Glomerular visceral epithelial cell (primary cell): Measurements from ENCODE around the gene TNRC6C.
"Not testable (repeated sequence)": the region's sequence is repeated elsewhere in the genome, so short reads cannot be mapped to it uniquely, and the experiment has no call there.

Experiments
- DNase-seq: peaks from one replicate; pipeline ENCODE4 v3.0.0-alpha.2; 2016; ENCODE audit errors: extremely low spot score

Gene TNRC6C

DNA sequence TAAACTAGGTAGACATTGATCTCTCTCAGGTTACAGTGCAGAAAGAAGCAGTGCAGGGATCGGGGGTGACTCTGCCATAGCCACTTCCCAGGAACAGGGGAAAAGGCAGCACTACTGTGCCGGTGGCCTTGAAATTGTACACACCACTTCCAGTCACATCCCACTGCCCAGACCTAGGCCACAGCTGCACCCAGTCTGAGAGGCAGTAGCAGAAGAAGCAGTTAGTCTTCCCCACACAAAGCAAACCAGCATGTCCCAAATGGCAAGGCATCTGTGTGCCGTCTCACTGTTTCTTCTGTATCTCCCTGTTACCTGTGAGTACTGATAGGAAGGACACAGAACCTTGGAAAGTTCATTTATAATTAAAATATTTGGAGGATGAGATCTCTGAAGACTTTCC lies 123.0 kb downstream of the TNRC6C start:
- DNase-seq: no peak

DNA sequence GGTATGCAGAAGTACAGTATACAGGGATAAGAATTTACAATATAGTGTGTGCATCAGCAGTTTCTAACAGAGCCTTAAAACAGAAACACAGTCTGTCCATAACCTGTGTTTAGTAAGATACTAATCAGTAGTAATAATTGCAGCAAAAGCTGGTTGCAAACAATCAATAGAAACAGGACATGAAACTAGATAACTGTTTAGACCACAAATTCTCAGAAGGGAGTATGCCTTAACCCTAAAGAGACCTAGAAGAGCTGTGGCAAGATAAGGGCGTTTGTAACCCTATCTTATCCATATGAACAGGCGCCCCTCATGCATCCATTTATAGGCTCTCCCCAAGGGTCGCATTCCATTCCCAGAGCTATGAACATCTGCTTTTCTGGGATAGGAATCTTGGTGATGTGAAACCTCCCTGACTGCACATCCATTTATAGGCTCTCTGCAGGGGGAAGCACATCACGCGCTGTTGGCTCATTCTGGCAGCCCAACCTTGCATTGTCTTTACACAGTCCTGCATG lies 123.9 kb downstream of the TNRC6C start:
- not testable (repeated sequence) for DNase-seq

DNA sequence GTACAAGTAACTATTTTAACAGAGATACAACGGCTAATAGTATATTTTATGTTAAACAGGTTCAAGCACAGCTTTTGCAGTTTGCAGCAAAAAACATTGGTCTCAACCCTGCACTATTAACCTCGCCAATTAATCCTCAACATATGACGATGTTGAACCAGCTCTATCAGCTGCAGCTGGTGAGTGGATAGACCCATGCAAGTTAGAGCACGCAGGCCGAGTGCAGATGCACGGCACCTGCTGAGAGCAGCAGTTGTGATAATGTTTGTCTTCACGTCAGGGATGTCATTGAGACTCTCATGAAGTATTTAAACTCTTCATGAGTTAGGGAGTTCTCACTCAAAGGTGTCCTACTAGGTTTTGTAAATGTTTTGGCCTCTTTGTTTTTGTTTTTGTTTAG lies 124.5 kb downstream of the TNRC6C start:
- no peak for DNase-seq

DNA sequence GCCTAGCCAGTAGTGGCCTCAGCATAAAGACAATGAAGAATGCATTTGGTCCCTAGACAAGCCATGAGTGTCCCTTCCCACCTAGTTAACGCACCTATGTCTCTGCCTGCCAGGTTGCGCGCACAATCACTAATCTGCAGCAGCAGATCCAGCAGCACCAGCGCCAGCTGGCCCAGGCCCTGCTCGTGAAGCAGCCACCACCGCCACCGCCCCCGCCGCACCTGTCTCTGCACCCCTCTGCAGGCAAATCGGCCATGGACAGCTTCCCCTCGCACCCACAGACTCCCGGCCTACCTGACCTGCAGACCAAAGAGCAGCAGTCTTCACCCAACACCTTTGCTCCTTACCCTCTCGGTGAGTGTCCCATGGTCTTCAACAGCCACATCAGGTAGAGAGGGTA lies 128.2 kb downstream of the TNRC6C start:
- DNase-seq: no peak

DNA sequence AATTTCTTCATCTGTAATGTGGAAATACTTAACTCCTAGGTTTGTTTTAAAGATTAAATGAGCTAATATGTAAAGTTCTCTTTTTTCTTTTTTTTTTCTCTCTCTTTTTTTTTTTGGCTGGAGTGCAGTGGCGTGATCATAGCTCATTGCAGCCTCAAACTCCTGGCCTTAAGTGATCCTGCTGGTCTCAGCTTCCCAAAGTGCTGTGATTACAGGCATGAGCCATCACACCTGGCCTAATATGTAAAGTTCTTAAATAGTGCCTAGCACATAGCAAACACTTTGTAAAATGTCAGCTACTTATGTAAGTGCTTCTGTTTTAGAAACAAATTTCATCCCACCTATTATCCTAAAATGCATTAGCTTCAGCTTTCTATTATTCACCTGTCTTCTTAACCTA lies 130.0 kb downstream of the TNRC6C start:
- DNase-seq: no peak

DNA sequence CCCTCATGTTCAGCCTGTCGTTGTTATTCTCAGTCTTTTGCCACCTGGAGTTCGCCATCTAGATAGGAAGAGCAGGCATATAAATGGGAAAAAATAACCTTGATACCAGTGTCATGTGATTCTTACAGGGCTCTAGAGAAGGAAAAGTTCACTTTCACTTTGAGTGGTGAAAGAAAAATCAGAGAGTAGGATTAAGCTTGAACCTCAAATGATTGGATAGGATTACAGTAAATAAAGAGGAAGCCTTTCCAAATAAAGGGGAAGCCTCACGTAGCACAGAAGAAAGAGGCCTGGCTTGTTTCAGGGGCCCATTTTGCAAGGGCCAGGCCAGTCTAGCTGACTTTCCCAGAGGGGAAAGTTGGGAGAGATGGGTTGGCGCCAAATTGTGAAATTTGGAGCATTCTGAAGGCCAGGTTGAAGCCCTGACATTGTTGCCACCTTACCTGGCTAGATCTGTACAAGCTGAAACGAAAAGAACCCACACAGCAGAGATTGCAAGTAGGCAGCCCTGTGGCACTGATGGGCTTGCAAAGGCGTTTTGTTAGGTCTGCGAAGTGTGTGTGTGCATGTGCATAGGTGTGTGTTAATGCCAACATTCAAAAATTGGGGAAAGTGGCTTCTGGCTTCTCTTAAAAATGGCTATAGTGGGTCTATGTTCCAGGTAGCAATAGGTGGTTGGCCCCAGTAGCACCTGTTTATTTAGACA lies 131.2 kb downstream of the TNRC6C start:
- DNase-seq: no peak

DNA sequence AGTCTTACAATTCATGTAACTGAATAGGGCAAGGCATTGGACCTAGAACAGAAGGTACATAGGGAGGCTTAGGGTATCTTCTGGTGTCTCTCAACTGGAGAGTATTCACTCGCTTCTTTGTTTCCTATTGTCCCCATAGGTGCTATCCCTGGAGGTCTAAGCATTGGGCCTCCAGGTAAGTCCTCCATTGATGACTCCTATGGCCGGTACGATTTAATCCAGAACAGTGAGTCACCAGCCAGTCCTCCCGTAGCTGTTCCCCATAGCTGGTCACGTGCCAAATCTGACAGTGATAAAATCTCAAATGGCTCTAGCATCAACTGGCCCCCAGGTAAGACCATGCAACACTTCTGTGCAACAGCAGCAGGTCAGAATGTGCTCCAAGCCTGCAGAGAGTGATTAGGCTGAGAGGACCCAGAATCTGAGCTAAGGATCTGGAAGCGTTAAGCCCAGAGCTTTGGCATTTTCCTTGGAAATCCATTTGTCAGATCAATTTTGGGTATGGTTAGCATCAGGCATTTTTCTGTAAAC lies 134.4 kb downstream of the TNRC6C start:
- no peak for DNase-seq

DNA sequence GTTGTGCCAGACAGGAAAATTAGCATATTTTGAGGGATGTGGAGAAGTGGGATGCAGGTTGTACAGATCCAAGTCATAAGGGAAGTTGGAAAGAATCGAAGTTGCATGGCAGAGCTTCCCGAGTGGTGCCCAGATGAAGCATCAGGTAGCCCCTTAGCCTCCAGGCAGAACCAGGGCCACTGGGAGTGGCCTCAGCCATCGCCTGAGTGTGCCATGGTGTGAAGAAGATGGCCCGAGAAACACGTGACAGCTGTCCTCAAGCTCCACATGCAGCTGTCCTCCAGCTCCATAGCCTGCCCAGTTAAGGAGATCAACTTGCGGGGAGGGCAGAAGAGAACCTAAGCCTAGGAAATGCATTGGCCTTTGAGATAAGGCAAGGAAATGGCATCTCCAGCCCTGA lies 136.5 kb downstream of the TNRC6C start:
- DNase-seq: no peak

DNA sequence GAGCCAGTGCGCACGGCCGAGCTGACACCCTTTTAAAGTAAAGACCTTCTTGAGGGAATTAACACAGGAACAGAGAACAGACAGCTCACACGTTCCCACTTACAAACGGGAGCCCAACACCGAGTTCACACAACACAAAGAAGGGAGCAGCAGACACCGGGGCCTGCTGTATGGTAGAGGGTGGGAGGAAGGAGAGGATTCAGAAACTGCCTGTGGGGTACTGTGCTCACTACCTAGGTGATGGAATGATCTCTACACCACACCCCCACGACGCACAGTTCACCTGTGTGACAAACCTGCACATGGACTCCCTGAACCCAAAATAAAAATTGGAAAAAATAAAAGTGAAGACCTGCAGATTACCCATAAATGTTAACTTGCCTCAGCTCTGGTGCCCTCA lies 137.6 kb downstream of the TNRC6C start:
- DNase-seq: no peak

DNA sequence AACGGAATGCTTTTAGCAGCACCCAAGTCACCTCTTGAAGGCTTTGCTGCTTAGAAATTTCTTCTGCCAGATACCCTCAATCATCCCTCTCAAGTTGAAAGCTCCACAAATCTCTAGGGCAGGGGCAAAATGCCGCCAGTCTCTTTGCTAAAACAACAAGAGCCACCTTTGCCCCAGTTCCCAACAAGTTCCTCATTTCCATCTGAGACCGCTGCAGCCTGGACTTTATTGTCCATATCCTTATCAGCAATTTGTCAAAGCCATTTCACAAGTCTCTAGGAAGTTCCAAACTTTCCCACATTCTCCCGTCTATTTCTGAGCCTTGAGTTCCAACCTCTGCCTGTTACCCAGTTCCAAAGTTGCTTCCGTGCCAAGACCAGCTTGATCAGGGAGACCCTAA lies 142.6 kb downstream of the TNRC6C start:
- DNase-seq: no peak

DNA sequence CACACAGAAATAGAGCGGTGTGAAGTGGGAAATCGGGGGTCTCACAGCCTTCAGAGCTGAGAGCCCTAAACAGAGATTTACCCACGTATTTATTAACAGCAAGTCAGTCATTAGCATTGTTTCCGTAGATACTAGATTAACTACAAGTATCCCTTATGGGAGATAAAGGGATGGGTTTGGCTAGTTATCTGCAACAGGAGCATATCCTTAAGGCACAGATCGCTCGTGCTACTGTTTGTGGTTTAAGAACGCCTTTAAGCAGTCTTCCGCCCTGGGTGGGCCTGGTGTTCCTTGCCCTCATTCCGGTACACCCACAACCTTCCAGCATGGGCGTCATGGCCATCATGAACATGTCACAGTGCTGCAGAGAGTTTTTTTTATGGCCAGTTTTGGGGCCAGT lies 143.0 kb downstream of the TNRC6C start:
- no peak for DNase-seq

DNA sequence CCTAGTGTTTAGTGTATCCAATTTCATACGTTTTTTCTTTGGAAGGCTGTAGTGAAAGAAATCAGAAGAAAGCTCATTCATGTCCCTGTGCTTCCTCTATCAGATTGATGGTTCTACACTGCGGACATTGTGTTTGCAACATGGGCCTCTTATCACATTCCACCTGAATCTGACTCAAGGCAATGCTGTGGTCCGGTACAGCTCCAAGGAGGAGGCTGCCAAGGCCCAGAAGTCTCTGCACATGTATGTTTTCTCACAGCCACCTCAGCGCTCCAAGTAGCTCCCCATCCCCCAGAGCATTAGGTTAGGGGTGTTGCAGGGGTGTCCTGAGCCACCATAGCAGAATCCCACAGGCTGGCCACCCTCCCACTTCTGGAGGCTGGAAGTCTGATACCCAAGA lies 144.8 kb downstream of the TNRC6C start:
- no peak for DNase-seq

DNA sequence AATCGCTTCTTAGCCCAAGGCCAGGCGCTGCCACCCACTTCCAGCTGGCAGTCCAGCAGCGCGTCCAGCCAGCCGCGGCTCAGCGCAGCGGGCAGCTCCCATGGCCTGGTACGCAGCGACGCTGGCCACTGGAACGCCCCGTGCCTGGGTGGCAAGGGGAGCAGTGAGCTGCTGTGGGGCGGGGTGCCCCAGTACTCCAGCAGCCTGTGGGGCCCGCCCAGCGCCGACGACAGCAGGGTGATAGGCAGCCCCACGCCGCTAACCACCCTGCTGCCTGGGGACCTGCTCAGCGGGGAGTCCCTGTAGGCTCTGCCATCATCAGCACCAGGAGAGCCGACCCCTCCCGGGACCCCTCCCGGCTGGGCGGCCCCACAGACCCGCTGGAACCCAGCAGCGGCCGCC lies 146.0 kb downstream of the TNRC6C start:
- no peak for DNase-seq

DNA sequence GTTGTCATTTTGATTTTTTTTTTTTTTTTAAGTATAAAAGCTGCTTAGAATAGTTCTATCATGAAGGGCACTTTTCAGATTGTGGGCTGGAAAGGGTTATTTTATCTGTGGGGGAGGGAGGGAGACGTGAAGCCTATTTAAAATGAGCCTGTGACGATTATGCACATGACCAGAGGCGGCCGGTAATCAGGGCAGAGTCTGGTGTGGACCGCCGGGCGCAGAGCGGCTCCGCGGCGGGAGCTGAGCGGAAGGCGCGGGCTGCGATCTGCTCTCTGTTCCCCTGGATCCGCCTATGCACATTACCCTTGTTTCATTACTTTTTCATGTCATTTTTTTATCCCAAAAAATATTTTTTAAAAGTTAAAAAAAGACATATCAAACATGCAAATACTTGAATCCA lies 146.6 kb downstream of the TNRC6C start:
- DNase-seq: no peak

DNA sequence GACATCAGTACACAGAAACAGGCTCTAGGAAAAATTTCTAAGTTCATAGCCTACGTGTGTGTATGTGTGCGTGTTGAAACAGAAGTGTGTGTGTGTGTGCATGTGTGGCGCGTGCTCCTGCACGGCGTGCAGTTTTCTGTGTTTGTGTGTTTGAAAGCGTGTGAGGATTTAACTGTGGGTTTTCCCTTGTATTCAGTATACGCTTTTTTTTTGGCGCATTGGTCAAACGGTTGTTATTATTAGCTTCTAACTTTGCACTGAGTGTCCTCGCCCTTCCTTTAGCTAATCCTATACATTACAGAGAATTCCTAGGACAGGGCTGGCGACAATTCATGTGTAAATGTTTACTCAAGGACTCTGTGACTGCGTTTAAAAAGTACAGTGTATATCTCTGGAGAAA lies 147.0 kb downstream of the TNRC6C start:
- DNase-seq: no peak

DNA sequence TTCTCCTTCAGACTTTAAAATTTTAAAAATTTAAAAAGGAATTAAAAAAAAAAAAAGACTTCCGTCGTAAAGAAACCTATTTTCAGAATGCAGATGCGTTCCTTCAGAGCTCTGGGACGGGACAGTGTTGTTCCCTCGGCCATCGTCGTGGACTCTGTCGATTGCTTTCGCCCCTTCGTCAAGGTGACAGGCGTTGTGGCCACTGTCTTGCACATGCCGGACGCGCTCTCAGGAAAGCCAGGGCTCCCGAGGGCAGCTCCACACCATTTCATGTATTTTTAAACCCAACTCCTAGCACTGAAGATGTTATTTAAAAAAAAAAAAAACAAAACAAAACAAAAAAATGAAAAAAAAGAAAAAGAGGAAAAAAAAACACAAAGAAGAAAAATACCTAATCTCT lies 147.7 kb downstream of the TNRC6C start:
- DNase-seq: no peak

DNA sequence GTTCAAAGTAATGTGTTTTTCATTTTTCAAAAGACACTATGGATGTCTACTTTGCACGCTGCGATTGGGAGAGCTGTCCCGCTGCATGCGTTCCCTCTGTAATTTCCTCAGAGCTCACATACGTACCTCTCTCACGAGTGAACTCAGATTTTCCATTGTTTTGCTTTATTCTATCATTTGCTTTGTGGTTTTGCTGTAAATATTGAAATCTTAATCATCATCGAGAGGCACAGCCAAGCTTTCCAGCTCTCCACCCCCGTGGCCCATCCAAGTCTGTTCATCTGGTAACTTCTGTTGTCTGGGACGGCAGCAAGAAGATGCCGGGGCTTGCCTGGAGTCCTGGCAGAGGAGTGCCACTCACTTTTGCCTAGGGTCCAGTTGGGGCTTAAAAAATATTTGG lies 149.0 kb downstream of the TNRC6C start:
- DNase-seq: no peak

DNA sequence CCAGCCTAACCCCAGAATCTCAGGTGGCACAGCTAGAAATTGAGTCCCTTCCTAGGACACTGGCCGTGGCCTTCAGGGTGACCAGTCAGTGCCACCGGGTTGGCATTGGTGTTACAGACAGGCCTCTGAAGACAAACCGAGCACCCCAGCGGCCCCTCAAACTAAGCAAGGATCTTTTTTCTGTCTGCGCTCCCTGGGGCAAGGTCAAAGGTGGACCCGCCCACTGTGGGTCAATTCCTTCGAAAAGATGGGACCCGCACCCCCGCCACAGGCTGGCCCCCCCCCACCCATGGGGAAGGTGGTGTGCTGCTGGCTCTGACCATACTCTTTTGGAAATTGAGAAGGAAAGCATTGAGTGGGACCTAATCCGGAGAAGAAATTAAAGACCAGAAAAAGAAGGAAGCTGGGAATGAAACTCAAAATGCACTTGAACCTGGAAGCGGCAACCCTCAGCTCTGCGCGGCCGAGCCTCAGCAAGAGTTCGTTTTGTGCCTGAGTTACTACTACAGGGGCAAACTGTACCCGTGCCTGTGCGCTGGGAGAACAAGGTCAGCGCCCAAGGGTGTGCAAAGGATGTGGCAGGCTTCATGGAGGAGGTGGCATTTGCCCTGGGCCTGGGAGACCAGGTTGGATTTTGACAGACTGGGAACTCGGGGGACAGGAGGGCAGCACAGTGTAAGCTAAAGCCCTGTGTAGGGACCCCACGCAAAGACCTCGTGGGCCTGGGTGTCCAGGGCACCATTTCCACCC lies 149.6 kb downstream of the TNRC6C start:
- DNase-seq: no peak

DNA sequence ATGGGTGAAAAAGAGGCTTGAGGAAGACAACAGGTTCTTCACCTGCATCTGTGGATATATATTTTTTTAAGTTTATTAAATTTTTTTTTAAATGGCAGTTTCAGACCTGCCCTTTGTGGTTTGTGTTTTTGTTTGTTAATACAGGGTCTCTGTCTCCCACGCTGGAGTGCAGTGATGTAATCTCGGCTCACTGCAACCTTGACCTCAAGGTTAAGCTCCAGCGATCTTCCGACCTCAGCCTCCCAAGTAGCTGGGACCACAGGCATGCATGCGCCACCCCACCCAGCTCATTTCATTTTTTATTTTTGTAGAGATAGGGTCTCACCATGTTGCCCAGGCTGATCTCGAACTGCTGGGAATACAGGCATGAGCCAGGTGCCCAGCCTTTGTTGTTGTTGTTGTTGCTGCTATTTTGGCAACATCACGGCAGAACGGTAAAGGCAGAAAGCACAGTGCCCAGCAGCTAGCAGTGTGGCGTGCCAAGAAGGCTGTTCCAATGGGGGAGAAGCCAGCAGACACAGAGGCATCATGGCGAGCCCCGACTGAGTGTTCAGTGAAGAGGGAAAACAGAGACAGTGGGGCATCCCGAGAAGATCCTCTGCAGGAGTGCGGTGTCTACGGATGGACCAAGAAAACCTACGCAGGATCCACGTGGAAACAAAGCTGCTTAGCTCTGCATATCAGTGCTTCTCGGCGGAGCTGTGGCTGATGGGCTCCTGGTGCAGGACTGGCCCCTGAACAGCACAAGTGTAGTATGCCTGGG lies 150.4 kb downstream of the TNRC6C start:
- peak; percentile 26 for DNase-seq

DNA sequence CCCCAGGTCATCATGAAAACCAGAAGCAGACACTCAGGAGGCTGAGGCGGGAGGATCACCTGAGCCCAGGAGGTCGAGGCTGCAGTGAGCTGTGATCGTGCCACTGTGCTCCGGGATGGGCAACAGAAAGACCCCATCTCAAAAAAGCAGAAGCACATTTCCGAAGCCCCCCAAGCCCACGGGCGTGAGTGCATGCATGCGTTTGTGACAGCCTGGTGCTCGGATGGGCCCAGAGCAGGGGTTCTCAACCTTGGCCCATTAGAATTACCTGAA lies 150.9 kb downstream of the TNRC6C start:
- DNase-seq: no peak

DNA sequence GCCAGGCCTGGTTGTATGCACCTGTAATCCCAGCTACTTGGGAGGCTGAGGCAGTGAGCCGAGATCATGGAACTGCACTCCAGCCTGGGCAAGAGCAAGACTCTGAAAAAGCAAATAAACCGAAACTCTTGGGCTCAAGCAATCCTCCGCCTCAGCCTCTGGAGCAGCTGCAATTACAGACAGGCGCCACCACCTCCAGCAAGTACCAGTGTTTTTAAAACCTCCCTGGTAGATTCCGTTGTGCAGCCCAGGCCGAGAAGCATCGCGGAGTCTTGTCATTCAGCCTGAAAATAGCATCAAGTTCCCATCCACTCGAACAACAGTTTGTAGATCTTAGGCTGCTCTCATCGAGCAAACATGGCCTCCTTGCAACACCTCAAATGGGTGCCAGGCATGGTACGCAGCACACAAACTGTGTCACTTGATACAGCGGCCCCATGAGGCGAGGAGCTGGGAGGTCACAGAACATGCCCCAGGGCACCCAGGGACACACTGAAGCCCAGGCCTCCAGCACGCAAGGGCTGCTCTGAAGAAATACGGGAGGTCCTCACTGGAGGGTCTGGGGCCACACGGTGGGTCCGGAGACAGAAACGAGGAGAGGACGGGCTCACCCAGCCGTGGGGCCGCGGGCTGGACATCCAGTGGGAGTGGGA lies 152.0 kb downstream of the TNRC6C start:
- DNase-seq: no peak
